K562 (cell line): ENCODE data around the gene SNX30. TPM values are rescaled to one million over a fixed set of nuclear protein-coding genes. Genes with fewer than 3 reads are reported as not detected.

Experiments used
- ATAC-seq: fragments of 200-7000 bp; cut with Tn5 transposase; 3 replicates; pipeline ENCODE4 v1.9.1; 2020; ENCODE audit warnings: moderate library complexity
- BruUV-seq: library from RNA; stranded (reverse); fragments of 400-500 nt; replicated peaks from 2 replicates; lab custom pipeline; 2021; lab: Mats Ljungman, UMichigan
- CTCF ChIA-PET: fragments of 300-600 bp; formaldehyde crosslinking; extraction: SDS; loops from one replicate; lab custom pipeline; 2021; ENCODE audit warnings: low intra/inter-chr PET ratio; lab: Yijun Ruan, JAX
- POLR2A ChIA-PET: fragments of 300-600, 350-650 bp; sonication (Branson Sonifier 250); formaldehyde crosslinking; extraction: SDS; loops from one replicate; lab custom pipeline; 2021; ENCODE audit warnings: antibody characterized with exemption, inconsistent platforms; lab: Yijun Ruan, JAX
- DNase-seq, 4 experiments: peaks; one replicate each; pipeline versions ENCODE4 v3.0.0 to v3.0.0-alpha.2; 2011 to 2018; ENCODE audit warnings: low spot score in 3 of 4, mixed read lengths in 3 of 4; ENCODE audit errors: extremely low read depth in 1 of 4
- FAIRE-seq: peaks from 2 replicates; lab custom pipeline; 2011; peaks lifted over from hg19 to GRCh38; lab: Jason Lieb, UNC
- H2AFZ ChIP-seq: 2 replicates; pipeline ENCODE4 v1.6.0; 2011; ENCODE audit warnings: low read depth, low read length, control low read depth, inconsistent platforms
- H3K27ac ChIP-seq: fragments of 200-600 bp; 3 replicates; pipeline ENCODE4 v1.8.0; 2011; ENCODE audit warnings: low read depth, mild to moderate bottlenecking, control low read depth, inconsistent platforms, low read length, moderate library complexity, mixed read lengths; ENCODE audit errors: extremely low read depth
- H3K27me3 ChIP-seq, 2 experiments: fragments of 300-600 bp in 1 of 2; 2 replicates in 1 of 2; 3 replicates in 1 of 2; pipeline versions ENCODE4 v1.6.0 to v1.8.0; 2011; ENCODE audit warnings: inconsistent platforms in 2 of 2, low read length in 2 of 2, mild to moderate bottlenecking in 1 of 2, mixed read lengths in 1 of 2, moderate library complexity in 1 of 2; ENCODE audit not compliant: control insufficient read depth in 2 of 2, insufficient read depth in 2 of 2
- H3K36me3 ChIP-seq: fragments of 300-600 bp; 3 replicates; pipeline ENCODE4 v1.8.0; 2011; ENCODE audit warnings: mild to moderate bottlenecking, low read length, inconsistent platforms; ENCODE audit not compliant: control insufficient read depth, insufficient read depth
- H3K4me1 ChIP-seq, 2 experiments: fragments of 200-600 bp in 1 of 2; replicated peaks in 1 of 2; 2 replicates in 1 of 2; 3 replicates in 1 of 2; pipeline versions ENCODE4 v1.5.1 to v1.8.0; 2011; ENCODE audit warnings: inconsistent platforms in 2 of 2, low read length in 2 of 2, mild to moderate bottlenecking in 1 of 2, mixed read lengths in 1 of 2, moderate library complexity in 1 of 2; ENCODE audit not compliant: control insufficient read depth in 2 of 2, insufficient read depth in 2 of 2
- H3K4me2 ChIP-seq: 2 replicates; pipeline ENCODE4 v1.6.1; 2011; ENCODE audit warnings: low read length, control low read depth, inconsistent platforms, mixed read lengths; ENCODE audit not compliant: insufficient read depth
- H3K4me3 ChIP-seq: fragments of 200-600 bp; sonication (generic), shearing (Covaris generic); 2 replicates; pipeline ENCODE4 v1.5.1; 2016; ENCODE audit warnings: control low read depth, inconsistent platforms
- H3K79me2 ChIP-seq: fragments of 200-600 bp; 3 replicates; pipeline ENCODE4 v1.8.0; 2011; ENCODE audit warnings: low read length, inconsistent platforms; ENCODE audit not compliant: control insufficient read depth, insufficient read depth
- H3K9ac ChIP-seq, 2 experiments: 2 replicates each; pipeline versions ENCODE4 v1.6.0 to v1.6.1; 2011; ENCODE audit warnings: low read depth in 2 of 2, low read length in 2 of 2, control low read depth in 1 of 2, inconsistent platforms in 1 of 2, mild to moderate bottlenecking in 1 of 2, mixed read lengths in 1 of 2; ENCODE audit not compliant: insufficient read depth in 1 of 2
- H3K9me1 ChIP-seq: one replicate; pipeline ENCODE4 v1.6.0; 2011; ENCODE audit warnings: inconsistent platforms, mild to moderate bottlenecking, low read length, moderate library complexity; ENCODE audit not compliant: control insufficient read depth, insufficient read depth
- H3K9me3 ChIP-seq: replicated peaks from 2 replicates; pipeline ENCODE4 v1.5.1; 2011; ENCODE audit warnings: low read depth, low read length, inconsistent platforms; ENCODE audit not compliant: control insufficient read depth, insufficient read depth
- H4K20me1 ChIP-seq: replicated peaks from 2 replicates; pipeline ENCODE4 v1.6.1; 2011; ENCODE audit warnings: low read length, inconsistent platforms, mixed read lengths; ENCODE audit not compliant: control insufficient read depth, insufficient read depth
- LARP7 ChIP-seq: fragments of 450-650 bp; IDR thresholded peaks from 2 replicates; pipeline ENCODE4 v1.6.1; 2016
- ZNF121 ChIP-seq: sonication (generic); formaldehyde crosslinking; conservative IDR thresholded peaks from 2 replicates; pipeline ENCODE4 v1.8.0; 2022; ENCODE audit warnings: missing genetic modification reagents
- ZNF224 ChIP-seq: sonication (generic); formaldehyde crosslinking; IDR thresholded peaks from 2 replicates; pipeline ENCODE4 v1.8.0; 2022; ENCODE audit warnings: mild to moderate bottlenecking, missing genetic modification reagents
- ZNF263 ChIP-seq: sonication (generic); formaldehyde crosslinking; IDR thresholded peaks from 2 replicates; pipeline ENCODE4 v1.8.0; 2022; ENCODE audit warnings: mild to moderate bottlenecking, missing genetic modification reagents, borderline replicate concordance
- WGBS: fragments of 100-300 bp; shearing (Covaris generic); methylation state at CpG from one replicate; pipeline ENCODE4 v1.1.6; 2016; ENCODE audit warnings: low coverage, mixed read lengths; ENCODE audit not compliant: insufficient coverage; ENCODE audit errors: missing lambda C conversion rate; 5-methylcytosine and 5-hydroxymethylcytosine counted together
- in situ Hi-C: fragments of 300-500 bp; cut with MboI; formaldehyde crosslinking; loops from 4 replicates; pipeline ENCODE4 v1.15.0; 2018; ENCODE audit warnings: inconsistent platforms, mixed read lengths
- intact Hi-C: fragments of 100-400 bp; cut with micrococcal nuclease; formaldehyde crosslinking; loops from 2 replicates; pipeline ENCODE4 v1.14.2; 2022
- polyA plus RNA-seq, 8 experiments: library from polyadenylated mRNA; depleted of rRNA in 4 of 8; stranded (reverse) in 5 of 8; unstranded in 3 of 8; fragments of >200 nt; fragmentation: Nextera tagmentation in 2 of 8; fragmentation: Illumina TruSeq in 1 of 8; extraction: Ambion mirVana in 2 of 8; extraction: Trizol in 1 of 8; gene quantifications; 2 replicates each; pipeline versions ENCODE4 v1.2.1 to v1.2.3, GENCODE V29; 2011 to 2014; ENCODE audit warnings: inconsistent platforms in 1 of 8, missing spikeins in 1 of 8
- total RNA-seq, 7 experiments: library from RNA; depleted of rRNA in 6 of 7; stranded (reverse); fragments of >200 nt in 6 of 7; fragmentation: Illumina TruSeq in 2 of 7; extraction: Trizol in 2 of 7; gene quantifications; 2 replicates each; pipeline versions ENCODE4 v1.2.1 to v1.2.3, GENCODE V29; 2011 to 2021; ENCODE audit warnings: low replicate concordance in 1 of 7

Gene SNX30
- total and polyA plus RNA-seq, 9 of the 15 experiments (the other 6 are each of a cell fraction or from before 2014, with no cell fraction given) = 0.76 to 5.9 (median 3.3) TPM

DNA sequence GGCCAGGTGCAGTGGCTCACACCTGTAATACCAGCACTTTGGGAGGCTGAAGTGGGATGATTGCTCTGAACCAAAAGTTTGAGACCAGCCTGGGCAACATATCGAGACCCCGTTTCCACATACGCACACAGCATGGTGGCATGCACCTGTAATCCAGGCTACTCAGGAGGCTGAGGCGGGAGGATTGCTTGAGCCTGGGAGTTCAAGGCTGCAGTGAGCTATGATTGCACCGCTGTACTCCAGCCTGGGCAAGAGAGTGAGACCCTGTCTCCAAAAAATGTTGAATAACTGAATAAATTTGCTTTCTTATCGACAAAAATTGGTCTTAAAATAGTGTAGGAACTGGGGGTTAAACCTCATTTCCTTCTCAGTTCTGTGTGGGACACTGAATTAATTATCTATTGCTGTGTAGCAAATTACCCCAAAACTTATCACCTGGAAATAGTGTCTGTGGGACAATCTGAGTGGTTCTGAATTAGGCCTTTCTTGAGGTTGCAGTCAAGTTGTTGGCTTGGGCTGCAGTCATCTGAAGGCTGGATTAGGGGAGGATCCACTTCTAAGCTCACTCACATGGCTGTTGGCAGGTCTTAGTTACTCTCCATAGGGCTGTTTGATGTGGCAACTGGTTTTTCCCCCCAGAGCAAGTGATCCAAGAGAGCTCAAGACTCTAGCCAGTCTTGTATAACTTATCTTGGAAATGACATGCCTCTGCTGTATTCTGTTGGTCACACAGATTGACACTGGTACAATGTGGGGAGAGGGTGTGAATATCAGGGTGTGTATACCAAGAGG is 2.0 kb downstream of the SNX30 start:
- no peak overlapping the region for H3K27ac ChIP-seq
- ATAC-seq (no peak), DNase-seq (no peak), FAIRE-seq (peak; percentile 40)
- BruUV-seq = no TSS peak
- ChIA-PET POLR2A (interaction anchor here (1.1 to 1.6 kb wide), 2 partner anchors 10 to 11 kb away, joined by 3 to 5 read pairs; no protein-coding TSS in a partner anchor), CTCF (no interaction called here)
- H3K79me2 ChIP-seq = peaks cover 16% of the 10 kb centered on the region; the same call in 2 of the 3 replicates
- no peaks in the 10 kb centered on the region for H3K36me3 ChIP-seq
- H3K9me3 ChIP-seq = no peaks in the 10 kb centered on the region
- H2AFZ ChIP-seq = no peak overlapping the region
- intact Hi-C loops (no loop called here), in situ Hi-C loops (no loop called here)
- H3K4me3 ChIP-seq = no peak overlapping the region
- TF ChIP-seq LARP7 (no peak), ZNF121 (CRISPR knock-in tag) (0 out of 2 replicates have a peak, but pooled peaks have one; percentile 41)
- no peaks in the 10 kb centered on the region; the same call in 1 of the 2 replicates for H4K20me1 ChIP-seq
- WGBS = 65% methylated on average over 6 of the region's 6 CpGs
- peaks cover 15 to 28% of the 10 kb centered on the region in 2 experiments for H3K4me1 ChIP-seq
- H3K4me2 ChIP-seq = no peak overlapping the region
- H3K9me1 ChIP-seq = no peaks in the 10 kb centered on the region
- no peak overlapping the region for H3K9ac ChIP-seq
- no peaks in the 10 kb centered on the region for H3K27me3 ChIP-seq

DNA sequence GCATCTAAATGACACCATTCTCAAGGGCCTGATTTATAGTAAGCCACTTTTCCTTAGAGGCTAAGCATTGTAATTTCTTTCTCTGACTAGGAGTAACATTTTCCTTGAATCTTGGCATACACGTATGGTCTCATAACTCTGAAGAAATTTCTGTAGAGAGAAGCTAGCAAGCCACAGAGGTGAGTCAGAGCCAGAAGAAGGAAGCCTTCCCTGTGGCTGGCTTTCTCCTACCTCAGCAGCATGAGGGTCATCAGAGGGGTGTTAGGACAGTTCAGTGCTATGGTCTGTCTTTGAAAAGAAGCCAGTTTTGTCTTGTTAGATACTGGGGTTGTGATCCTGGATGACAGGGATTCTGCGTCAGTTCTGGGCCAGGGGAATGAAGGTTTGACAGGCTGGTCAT is 3.2 kb downstream of the SNX30 start:
- H3K4me3 ChIP-seq = no peak overlapping the region
- no TSS peak for BruUV-seq
- TF ChIP-seq ZNF263 = no peak
- TF ChIP-seq ZNF224 (CRISPR knock-in tag) = no peak
- TF ChIP-seq, all 486 proteins: peak for 0
- H3K9me1 ChIP-seq = no peaks in the 10 kb centered on the region
- intact Hi-C loops = no loop called here
- peaks cover 15 to 32% of the 10 kb centered on the region in 2 experiments for H3K4me1 ChIP-seq
- WGBS = 73% methylated on average over 2 of the region's 2 CpGs
- H2AFZ ChIP-seq = no peak overlapping the region
- ATAC-seq (no peak), DNase-seq (no peak), FAIRE-seq (peak; percentile 44)
- no peaks in the 10 kb centered on the region for H3K9me3 ChIP-seq
- CTCF ChIA-PET = no interaction called here
- H3K27ac ChIP-seq = no peak overlapping the region
- in situ Hi-C loops = no loop called here
- H3K9ac ChIP-seq = no peak overlapping the region
- H3K4me2 ChIP-seq = no peak overlapping the region
- no peaks in the 10 kb centered on the region for H3K36me3 ChIP-seq
- POLR2A ChIA-PET = interaction anchor here (1.6 kb wide), 1 partner anchor 9 kb away, joined by 3 read pairs; no protein-coding TSS in a partner anchor
- peaks cover 16% of the 10 kb centered on the region; the same call in 2 of the 3 replicates for H3K79me2 ChIP-seq
- H3K27me3 ChIP-seq = no peaks in the 10 kb centered on the region
- H4K20me1 ChIP-seq = no peaks in the 10 kb centered on the region; the same call in 1 of the 2 replicates
